ENCODE measurements around the gene NSA2.
"Not testable (repeated sequence)": the region's sequence is repeated elsewhere in the genome, so short reads cannot be mapped to it uniquely, and the experiment has no call there.

NSA2 gene

DNA sequence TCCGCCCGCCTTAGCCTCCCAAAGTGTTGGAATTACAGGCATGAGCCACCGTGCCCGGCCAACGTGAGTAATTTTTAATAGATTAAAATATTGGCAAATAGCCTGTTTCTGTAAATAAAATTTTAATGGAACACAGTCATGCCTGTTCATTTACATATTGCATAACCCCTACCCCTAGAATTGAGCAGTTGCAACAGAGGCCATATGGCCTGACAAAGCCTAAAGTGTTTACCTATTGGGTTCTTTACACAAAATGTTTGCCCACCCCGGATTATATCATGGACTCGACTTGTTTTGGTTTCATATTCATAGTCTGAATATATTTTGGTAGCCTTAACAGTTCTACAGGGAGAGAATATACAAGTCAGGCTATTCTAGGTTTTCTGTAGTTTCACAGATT, 5.3 kb downstream of the NSA2 start:
- DNase-seq = no peak
- 93% methylated on average over 2 of the region's 7 CpGs for WGBS (ENCODE audit: insufficient coverage)
- no peak overlapping the region for H3K4me3 ChIP-seq (ENCODE audit: control insufficient read depth in 1 of 7, extremely low read depth in 1 of 7, insufficient read depth in 4 of 7, low read depth in 2 of 7, low read length in 6 of 7)
- no peaks in the 10 kb centered on the region for H3K9me3 ChIP-seq (ENCODE audit: control extremely low read depth in 1 of 5, control insufficient read depth in 4 of 5, insufficient read depth in 2 of 5, low read depth in 1 of 5, low read length in 4 of 5)
- ChIA-PET POLR2A (no interaction called here), CTCF (interaction anchor here (2.6 kb wide), 1 partner anchor 10 kb away, joined by 9 read pairs; no protein-coding TSS in a partner anchor)
- peaks cover 6 to 63% (median 50%) of the 10 kb centered on the region in 4 experiments for H3K36me3 ChIP-seq (ENCODE audit: control insufficient read depth in 4 of 4, insufficient read depth in 4 of 4, low read length in 3 of 4)
- H3K27ac ChIP-seq (ENCODE audit: insufficient read depth in 1 of 2, low read depth in 1 of 2, low read length in 2 of 2, poor library complexity in 1 of 2, severe bottlenecking in 2 of 2) = no peak overlapping the region
- peaks cover 6 to 9% (median 7%) of the 10 kb centered on the region in 4 experiments for H3K4me1 ChIP-seq (ENCODE audit: control extremely low read depth in 1 of 4, control insufficient read depth in 4 of 4, insufficient read depth in 4 of 4, low read length in 3 of 4)
- H3K27me3 ChIP-seq (replicated peaks in 2 of 5; ENCODE audit: control insufficient read depth in 4 of 5, insufficient read depth in 5 of 5, low read length in 4 of 5) = no peaks in the 10 kb centered on the region

GRCh38 chr5:74778609-74779008, 11.6 kb downstream of the NSA2 start:
- no peaks in the 10 kb centered on the region for H3K9me3 ChIP-seq (ENCODE audit: control extremely low read depth in 1 of 5, control insufficient read depth in 4 of 5, insufficient read depth in 2 of 5, low read depth in 1 of 5, low read length in 4 of 5)
- ChIA-PET POLR2A (no interaction called here), CTCF (interaction anchor here (0.7 kb wide), 1 partner anchor 12 kb away, joined by 3 read pairs; no protein-coding TSS in a partner anchor)
- H3K27ac ChIP-seq (ENCODE audit: insufficient read depth in 1 of 2, low read depth in 1 of 2, low read length in 2 of 2, poor library complexity in 1 of 2, severe bottlenecking in 2 of 2) = no peak overlapping the region
- peaks cover 7 to 61% (median 31%) of the 10 kb centered on the region in 4 experiments for H3K36me3 ChIP-seq (ENCODE audit: control insufficient read depth in 4 of 4, insufficient read depth in 4 of 4, low read length in 3 of 4)
- no CpG with 5 or more reads among the region's 2 CpGs for WGBS (ENCODE audit: insufficient coverage)
- H3K4me3 ChIP-seq (ENCODE audit: control insufficient read depth in 1 of 7, extremely low read depth in 1 of 7, insufficient read depth in 4 of 7, low read depth in 2 of 7, low read length in 6 of 7) = no peak overlapping the region
- H3K27me3 ChIP-seq (replicated peaks in 2 of 5; ENCODE audit: control insufficient read depth in 4 of 5, insufficient read depth in 5 of 5, low read length in 4 of 5) = no peaks in the 10 kb centered on the region
- DNase-seq = no peak
- H3K4me1 ChIP-seq (ENCODE audit: control extremely low read depth in 1 of 4, control insufficient read depth in 4 of 4, insufficient read depth in 4 of 4, low read length in 3 of 4) = no peaks in the 10 kb centered on the region

- CTCF ChIA-PET = interaction anchor here (1.3 to 1.4 kb wide), 2 partner anchors 13 to 79 kb away, joined by 3 to 4 read pairs; partner anchors contain the start of gene FAM169A
Measured at GRCh38 chr5:74786851-74787250, 19.8 kb downstream of the NSA2 start.

GRCh38 chr5:74787424-74787823, 20.4 kb downstream of the NSA2 start:
- no peak overlapping the region for H3K4me3 ChIP-seq (ENCODE audit: control insufficient read depth in 1 of 7, extremely low read depth in 1 of 7, insufficient read depth in 4 of 7, low read depth in 2 of 7, low read length in 6 of 7)
- no peaks in the 10 kb centered on the region for H3K27me3 ChIP-seq (replicated peaks in 2 of 5; ENCODE audit: control insufficient read depth in 4 of 5, insufficient read depth in 5 of 5, low read length in 4 of 5)
- POLR2A ChIA-PET = no interaction called here
- no peaks in the 10 kb centered on the region for H3K9me3 ChIP-seq (ENCODE audit: control extremely low read depth in 1 of 5, control insufficient read depth in 4 of 5, insufficient read depth in 2 of 5, low read depth in 1 of 5, low read length in 4 of 5)
- 98% methylated on average over 6 of the region's 6 CpGs for WGBS (ENCODE audit: insufficient coverage)
- H3K4me1 ChIP-seq (ENCODE audit: control extremely low read depth in 1 of 4, control insufficient read depth in 4 of 4, insufficient read depth in 4 of 4, low read length in 3 of 4) = no peaks in the 10 kb centered on the region
- no peak for DNase-seq
- peaks cover 0 to 47% (median 8%) of the 10 kb centered on the region in 4 experiments for H3K36me3 ChIP-seq (ENCODE audit: control insufficient read depth in 4 of 4, insufficient read depth in 4 of 4, low read length in 3 of 4)
- CTCF ChIA-PET = interaction anchor here (1.3 to 1.4 kb wide), 2 partner anchors 13 to 79 kb away, joined by 3 to 4 read pairs; partner anchors contain the start of gene FAM169A
- H3K27ac ChIP-seq (ENCODE audit: insufficient read depth in 1 of 2, low read depth in 1 of 2, low read length in 2 of 2, poor library complexity in 1 of 2, severe bottlenecking in 2 of 2) = no peak overlapping the region

More at GRCh38 chr5:74786851-74787250, 19.8 kb downstream of the NSA2 start:
- peaks cover 0 to 43% (median 7%) of the 10 kb centered on the region in 4 experiments for H3K36me3 ChIP-seq (ENCODE audit: control insufficient read depth in 4 of 4, insufficient read depth in 4 of 4, low read length in 3 of 4)
- DNase-seq = no peak
- no peaks in the 10 kb centered on the region for H3K4me1 ChIP-seq (ENCODE audit: control extremely low read depth in 1 of 4, control insufficient read depth in 4 of 4, insufficient read depth in 4 of 4, low read length in 3 of 4)
- WGBS (ENCODE audit: insufficient coverage) = 97% methylated on average over 6 of the region's 6 CpGs
- H3K27me3 ChIP-seq (replicated peaks in 2 of 5; ENCODE audit: control insufficient read depth in 4 of 5, insufficient read depth in 5 of 5, low read length in 4 of 5) = no peaks in the 10 kb centered on the region
- H3K4me3 ChIP-seq (ENCODE audit: control insufficient read depth in 1 of 7, extremely low read depth in 1 of 7, insufficient read depth in 4 of 7, low read depth in 2 of 7, low read length in 6 of 7) = no peak overlapping the region
- H3K27ac ChIP-seq (ENCODE audit: insufficient read depth in 1 of 2, low read depth in 1 of 2, low read length in 2 of 2, poor library complexity in 1 of 2, severe bottlenecking in 2 of 2) = no peak overlapping the region
- POLR2A ChIA-PET = no interaction called here
- H3K9me3 ChIP-seq (ENCODE audit: control extremely low read depth in 1 of 5, control insufficient read depth in 4 of 5, insufficient read depth in 2 of 5, low read depth in 1 of 5, low read length in 4 of 5) = no peaks in the 10 kb centered on the region

GRCh38 chr5:74791669-74792068, 24.6 kb downstream of the NSA2 start:
- H3K27ac ChIP-seq (ENCODE audit: insufficient read depth in 1 of 2, low read depth in 1 of 2, low read length in 2 of 2, poor library complexity in 1 of 2, severe bottlenecking in 2 of 2); CTCF ChIA-PET; H3K27me3 ChIP-seq (replicated peaks in 2 of 5; ENCODE audit: control insufficient read depth in 4 of 5, insufficient read depth in 5 of 5, low read length in 4 of 5); H3K4me1 ChIP-seq (ENCODE audit: control extremely low read depth in 1 of 4, control insufficient read depth in 4 of 4, insufficient read depth in 4 of 4, low read length in 3 of 4); H3K9me3 ChIP-seq (ENCODE audit: control extremely low read depth in 1 of 5, control insufficient read depth in 4 of 5, insufficient read depth in 2 of 5, low read depth in 1 of 5, low read length in 4 of 5); DNase-seq; H3K4me3 ChIP-seq (ENCODE audit: control insufficient read depth in 1 of 7, extremely low read depth in 1 of 7, insufficient read depth in 4 of 7, low read depth in 2 of 7, low read length in 6 of 7); POLR2A ChIA-PET: not testable (repeated sequence)
- WGBS (ENCODE audit: insufficient coverage) = 90% methylated on average over 3 of the region's 3 CpGs
- peaks cover 0 to 72% (median 12%) of the 10 kb centered on the region in 4 experiments for H3K36me3 ChIP-seq (ENCODE audit: control insufficient read depth in 4 of 4, insufficient read depth in 4 of 4, low read length in 3 of 4)

- CTCF ChIA-PET = interaction anchor here (1.6 kb wide), 1 partner anchor 897 kb away, joined by 3 read pairs; no protein-coding TSS in a partner anchor
- 93% methylated on average over 19 of the region's 21 CpGs for WGBS (ENCODE audit: insufficient coverage)
Measured at GRCh38 chr5:74798977-74799911, 32.2 kb downstream of the NSA2 start.

GRCh38 chr5:74801197-74801596, 34.1 kb downstream of the NSA2 start:
- POLR2A ChIA-PET = no interaction called here

More at GRCh38 chr5:74798977-74799911, 32.2 kb downstream of the NSA2 start:
- no peaks in the 10 kb centered on the region for H3K27me3 ChIP-seq (replicated peaks in 2 of 5; ENCODE audit: control insufficient read depth in 4 of 5, insufficient read depth in 5 of 5, low read length in 4 of 5)
- no peak for DNase-seq
- no peak overlapping the region for H3K27ac ChIP-seq (ENCODE audit: insufficient read depth in 1 of 2, low read depth in 1 of 2, low read length in 2 of 2, poor library complexity in 1 of 2, severe bottlenecking in 2 of 2)
- peaks cover 9 to 50% (median 19%) of the 10 kb centered on the region in 4 experiments for H3K36me3 ChIP-seq (ENCODE audit: control insufficient read depth in 4 of 4, insufficient read depth in 4 of 4, low read length in 3 of 4)
- no peaks in the 10 kb centered on the region for H3K4me1 ChIP-seq (ENCODE audit: control extremely low read depth in 1 of 4, control insufficient read depth in 4 of 4, insufficient read depth in 4 of 4, low read length in 3 of 4)
- H3K9me3 ChIP-seq (ENCODE audit: control extremely low read depth in 1 of 5, control insufficient read depth in 4 of 5, insufficient read depth in 2 of 5, low read depth in 1 of 5, low read length in 4 of 5) = no peaks in the 10 kb centered on the region
- POLR2A ChIA-PET = no interaction called here
- H3K4me3 ChIP-seq (ENCODE audit: control insufficient read depth in 1 of 7, extremely low read depth in 1 of 7, insufficient read depth in 4 of 7, low read depth in 2 of 7, low read length in 6 of 7) = no peak overlapping the region

More at GRCh38 chr5:74801197-74801596, 34.1 kb downstream of the NSA2 start:
- 100% methylated on average over 1 of the region's 3 CpGs for WGBS (ENCODE audit: insufficient coverage)
- H3K4me1 ChIP-seq (ENCODE audit: control extremely low read depth in 1 of 4, control insufficient read depth in 4 of 4, insufficient read depth in 4 of 4, low read length in 3 of 4) = no peaks in the 10 kb centered on the region
- H3K27me3 ChIP-seq (replicated peaks in 2 of 5; ENCODE audit: control insufficient read depth in 4 of 5, insufficient read depth in 5 of 5, low read length in 4 of 5) = no peaks in the 10 kb centered on the region
- H3K4me3 ChIP-seq (ENCODE audit: control insufficient read depth in 1 of 7, extremely low read depth in 1 of 7, insufficient read depth in 4 of 7, low read depth in 2 of 7, low read length in 6 of 7) = no peak overlapping the region
- DNase-seq = no peak
- CTCF ChIA-PET = interaction anchor here (1.4 kb wide), 1 partner anchor 13 kb away, joined by 3 read pairs; no protein-coding TSS in a partner anchor
- H3K9me3 ChIP-seq (ENCODE audit: control extremely low read depth in 1 of 5, control insufficient read depth in 4 of 5, insufficient read depth in 2 of 5, low read depth in 1 of 5, low read length in 4 of 5) = no peaks in the 10 kb centered on the region
- peaks cover 9 to 33% (median 19%) of the 10 kb centered on the region in 4 experiments for H3K36me3 ChIP-seq (ENCODE audit: control insufficient read depth in 4 of 4, insufficient read depth in 4 of 4, low read length in 3 of 4)
- no peak overlapping the region for H3K27ac ChIP-seq (ENCODE audit: insufficient read depth in 1 of 2, low read depth in 1 of 2, low read length in 2 of 2, poor library complexity in 1 of 2, severe bottlenecking in 2 of 2)
